Left ventricle myocardium superior (tissue), 1 donor: ENCODE measurements around the gene MARCHF6. TPM values are rescaled to one million over a fixed set of nuclear protein-coding genes. Genes with fewer than 3 reads are reported as not detected.

Experiments used
- ATAC-seq: fragments of 200-7000 bp; cut with Tn5 transposase; one replicate; pipeline ENCODE4 v1.9.1; 2020; ENCODE audit warnings: mild to moderate bottlenecking, moderate library complexity
- DNase-seq: peaks from one replicate; pipeline ENCODE4 v3.0.0-alpha.2; 2020
- intact Hi-C: fragments of 100-400 bp; cut with micrococcal nuclease; formaldehyde crosslinking; loops from one replicate; pipeline ENCODE4 v1.11.0; 2022
- total RNA-seq: library from RNA; stranded (reverse); fragmentation: NEBNext Ultra II Directional; extraction: Animal tissue kit (Norgen Biotek cat#: 25700); gene quantifications from one replicate; pipeline ENCODE4 v1.2.1, GENCODE V29; 2021
- donor health status: DM: no; HTN: yes; CAD: no; lungs with severe emphysema.

MARCHF6 gene
- total RNA-seq, 1 donor from 2014 or later: 165 TPM

DNA sequence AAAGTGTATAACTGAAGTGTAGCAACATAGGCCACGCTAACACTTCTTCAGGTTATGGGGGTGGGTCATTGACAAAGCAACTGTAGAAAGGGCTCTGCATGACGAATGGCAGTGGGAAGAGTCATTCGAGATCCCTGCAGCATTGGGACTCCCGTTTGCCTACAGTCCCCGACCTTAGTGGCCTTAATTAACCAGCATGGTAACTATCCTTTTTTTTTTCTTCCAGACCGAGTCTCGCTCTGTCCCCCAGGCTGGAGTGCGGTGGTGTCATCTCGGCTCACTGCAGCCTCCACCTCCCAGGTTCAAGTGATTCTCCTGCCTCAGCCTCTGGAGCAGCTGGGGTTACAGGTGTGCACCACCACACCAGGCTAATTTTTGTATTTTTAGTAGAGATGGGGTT is 31.6 kb upstream of the MARCHF6 start:
- ATAC-seq: no peak
- intact Hi-C loops: no loop called here

DNA sequence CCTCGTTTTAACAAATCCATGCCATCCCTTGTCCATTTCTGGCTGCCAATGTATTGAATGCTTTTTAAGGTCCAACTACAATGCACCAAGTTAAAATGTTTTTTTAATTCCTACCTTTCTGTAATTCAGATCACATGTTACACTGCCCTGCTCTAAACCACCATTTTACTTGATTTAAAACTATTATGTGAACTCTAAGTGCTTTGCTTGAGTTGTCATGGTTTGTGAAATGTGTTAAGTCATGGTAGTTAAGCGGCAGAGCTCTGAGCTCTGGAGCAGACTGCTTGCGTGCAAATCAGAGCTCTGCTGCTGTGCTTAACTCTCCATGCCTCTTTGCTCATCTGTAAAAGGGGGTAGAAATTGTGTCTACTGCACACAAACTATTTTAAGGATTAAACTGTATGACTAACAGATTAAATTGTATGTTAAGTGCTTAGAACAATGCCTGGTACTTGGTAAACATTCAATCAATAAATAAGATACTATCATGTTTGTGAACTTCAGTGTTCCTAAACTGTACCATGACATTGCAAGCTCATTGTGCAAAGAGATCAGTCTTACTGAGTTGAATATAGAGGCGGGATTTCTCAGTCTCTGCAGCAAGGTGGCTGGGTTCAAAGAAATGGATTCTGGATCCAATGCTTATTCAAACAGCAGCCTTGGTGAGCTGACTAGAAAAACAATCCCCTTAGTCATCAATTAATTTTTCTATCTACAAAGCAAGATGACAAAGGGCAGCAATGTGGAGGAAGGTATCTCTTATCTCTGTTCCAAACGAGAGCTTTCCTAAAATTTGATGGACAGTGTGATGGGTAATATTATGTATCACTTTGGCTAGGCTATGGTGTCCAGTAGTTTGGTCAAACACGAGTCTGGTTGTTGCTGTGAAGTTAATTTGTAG is 29.7 kb upstream of the MARCHF6 start:
- DNase-seq (no peak), ATAC-seq (peak; percentile 44)
- intact Hi-C loops: no loop called here

More for the DNA sequence above, 31.6 kb upstream of the MARCHF6 start:
- DNase-seq: no peak

DNA sequence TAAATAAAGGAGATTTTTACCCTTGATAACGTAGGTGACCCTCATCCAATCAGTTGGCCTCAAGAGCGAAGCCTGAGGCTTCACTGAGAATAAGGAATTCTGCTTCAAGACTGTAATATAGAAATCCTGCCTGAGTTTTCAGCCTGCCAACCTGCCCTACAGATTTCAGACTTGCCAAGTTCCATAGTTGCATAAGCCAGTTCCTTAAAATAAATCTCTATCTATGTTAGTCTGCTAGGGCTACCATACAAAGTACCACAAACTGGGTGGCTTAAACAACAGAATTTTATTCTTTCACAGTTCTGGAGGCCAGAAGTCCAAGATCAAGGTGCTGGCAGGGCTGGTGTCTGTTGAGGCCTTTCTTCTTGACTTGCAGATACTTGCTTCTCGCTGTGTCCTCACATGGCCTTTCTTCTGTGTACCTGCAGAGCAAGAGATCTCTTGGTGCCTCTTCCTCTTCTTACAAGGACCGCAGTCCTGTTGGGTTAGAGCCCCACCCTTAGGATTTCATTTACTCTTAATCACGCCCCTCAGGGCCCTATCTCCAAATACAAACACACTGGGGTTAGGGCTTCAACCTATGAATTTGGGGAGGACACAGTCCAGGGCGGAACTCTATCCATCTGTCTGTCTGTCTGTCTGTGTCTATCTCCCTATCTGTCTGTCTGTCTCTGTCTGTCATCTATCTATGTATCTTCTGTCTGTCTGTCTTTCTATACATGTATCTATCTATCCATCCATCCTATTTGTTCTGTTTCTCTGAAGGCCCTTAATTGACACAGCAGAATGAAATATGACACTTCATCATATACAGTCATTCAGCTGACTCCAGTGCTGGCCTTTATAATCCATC is 28.8 kb upstream of the MARCHF6 start:
- intact Hi-C loops: no loop called here
- DNase-seq (no peak), ATAC-seq (peak; percentile 83)

DNA sequence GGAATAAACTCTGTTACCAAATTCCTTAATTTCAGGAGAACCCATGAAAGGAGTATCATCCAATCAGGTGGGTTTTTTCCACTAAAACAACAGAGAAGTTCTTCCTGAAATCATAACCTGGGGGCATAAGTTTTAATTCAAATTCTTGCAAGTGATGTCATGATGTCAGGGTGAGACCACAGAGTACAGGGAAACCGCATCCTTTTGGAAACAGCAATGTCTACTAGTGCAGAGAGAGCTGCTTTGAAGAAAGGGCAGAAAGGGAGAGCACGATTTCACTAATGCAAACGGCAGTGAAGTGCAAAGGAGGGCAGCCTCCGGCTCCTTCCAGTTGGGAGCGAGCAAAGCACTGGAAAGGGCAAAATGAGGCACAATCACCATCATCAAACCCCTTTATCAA is 25.2 kb upstream of the MARCHF6 start:
- ATAC-seq (no peak), DNase-seq (no peak)
- intact Hi-C loops: no loop called here

DNA sequence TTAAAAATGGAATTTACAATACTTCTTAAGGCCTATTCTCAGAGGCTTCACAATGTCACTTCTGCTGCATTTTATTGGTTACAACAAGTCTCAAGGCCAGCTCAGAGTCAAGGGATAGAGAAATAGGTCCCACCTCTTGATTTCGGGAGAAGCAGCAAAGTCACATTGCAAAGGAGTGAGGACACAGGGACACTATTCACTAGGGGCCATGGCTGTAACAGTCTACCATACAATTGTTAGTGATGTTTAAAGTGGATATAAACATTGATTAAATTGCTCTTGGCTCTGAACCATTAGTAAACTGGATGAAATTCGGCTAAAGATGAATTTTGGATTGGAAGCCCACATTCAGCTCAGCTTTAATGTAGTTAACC is 24.1 kb upstream of the MARCHF6 start:
- intact Hi-C loops: no loop called here
- no peak for ATAC-seq
- DNase-seq: no peak

DNA sequence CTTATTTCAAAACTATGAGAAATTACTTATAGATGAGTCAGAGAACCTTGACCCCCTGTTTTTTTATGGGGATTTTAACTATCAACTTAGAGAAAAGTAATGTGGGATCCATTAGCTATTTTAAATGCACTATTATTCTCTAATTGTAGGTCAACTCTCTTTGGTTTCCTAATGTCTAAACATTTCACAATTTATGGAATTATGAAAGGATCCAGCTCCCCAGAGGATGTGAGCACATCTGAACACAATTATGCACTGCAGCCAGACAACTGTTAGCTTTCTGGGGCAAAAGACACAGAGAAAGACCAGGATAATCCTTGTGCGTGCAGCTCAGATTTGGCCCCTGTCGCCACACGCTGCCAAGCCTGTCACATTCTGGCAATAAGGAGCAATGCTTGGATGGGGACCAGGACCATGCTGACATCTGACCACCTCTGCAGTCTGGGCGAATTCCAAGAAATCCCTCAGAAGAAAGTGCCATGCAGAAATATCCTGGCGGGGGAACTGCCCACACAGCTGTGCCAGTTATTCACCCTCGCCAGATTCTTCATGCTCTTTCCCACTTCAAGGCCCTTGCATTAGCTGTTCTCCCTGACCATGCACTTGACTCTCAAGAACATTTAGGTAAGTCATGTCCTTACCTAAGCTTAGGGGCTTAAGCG is 23.5 kb upstream of the MARCHF6 start:
- intact Hi-C loops: no loop called here
- ATAC-seq (peak; percentile 50), DNase-seq (peak; percentile 67)

DNA sequence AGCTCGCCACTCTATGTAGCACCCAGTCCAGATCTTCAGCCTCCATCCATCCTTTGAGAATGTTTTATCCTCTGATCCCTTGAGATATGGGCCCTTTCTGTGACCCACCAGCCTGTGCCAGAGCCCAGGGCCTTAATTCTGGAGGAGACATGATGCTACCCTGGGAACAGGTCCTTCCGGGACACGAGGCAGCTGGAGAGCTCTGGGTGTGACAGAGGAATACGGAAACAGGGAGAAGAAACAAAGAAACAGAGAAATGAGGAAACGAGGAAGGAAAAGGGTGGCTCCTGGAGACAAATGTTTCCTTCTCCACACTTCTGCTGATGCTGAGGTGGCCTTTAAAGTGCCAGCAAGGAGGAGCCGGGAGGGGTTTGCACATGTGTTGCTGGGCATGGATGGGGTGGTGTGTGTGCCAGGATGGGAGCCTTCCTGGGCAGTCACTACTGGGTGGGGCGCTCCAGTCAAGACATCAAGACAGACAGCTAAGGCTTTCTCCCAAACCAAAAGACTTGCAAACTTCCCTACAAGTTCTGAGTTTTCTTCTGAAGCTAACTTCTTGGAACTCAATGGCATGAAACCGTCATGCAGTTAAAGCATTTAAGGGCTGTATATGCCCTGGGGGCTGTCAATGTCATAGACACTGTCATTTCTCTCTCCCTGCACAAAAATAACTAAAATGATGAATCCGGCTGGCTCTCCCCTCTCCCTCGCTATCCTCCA is 22.8 kb upstream of the MARCHF6 start:
- ATAC-seq (peak; percentile 28), DNase-seq (peak; percentile 55)
- intact Hi-C loops: no loop called here

DNA sequence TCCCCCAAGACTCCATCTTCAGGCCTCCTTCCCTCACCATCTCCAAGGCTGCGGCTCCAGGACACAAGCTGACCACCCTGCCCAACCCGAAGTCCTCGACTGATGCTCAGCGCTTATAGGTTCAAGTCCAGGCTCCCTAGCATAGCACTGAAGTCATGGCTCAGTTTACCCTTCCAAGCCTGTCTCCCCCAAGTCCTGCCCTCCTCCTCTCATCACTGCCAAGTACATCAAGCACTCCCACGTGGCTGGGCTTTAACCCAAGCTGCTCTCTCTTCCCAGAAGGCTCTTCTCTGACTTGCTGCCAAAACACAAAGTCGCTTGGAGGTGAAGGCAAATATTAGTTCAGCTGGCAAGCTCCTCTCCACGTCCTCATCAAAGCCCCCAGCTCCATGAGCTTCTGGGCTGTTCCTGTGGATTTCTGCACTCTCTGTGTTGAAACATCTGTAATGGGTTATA is 22.1 kb upstream of the MARCHF6 start:
- peak; percentile 83 for DNase-seq
- ATAC-seq: peak; percentile 80
- intact Hi-C loops: no loop called here

DNA sequence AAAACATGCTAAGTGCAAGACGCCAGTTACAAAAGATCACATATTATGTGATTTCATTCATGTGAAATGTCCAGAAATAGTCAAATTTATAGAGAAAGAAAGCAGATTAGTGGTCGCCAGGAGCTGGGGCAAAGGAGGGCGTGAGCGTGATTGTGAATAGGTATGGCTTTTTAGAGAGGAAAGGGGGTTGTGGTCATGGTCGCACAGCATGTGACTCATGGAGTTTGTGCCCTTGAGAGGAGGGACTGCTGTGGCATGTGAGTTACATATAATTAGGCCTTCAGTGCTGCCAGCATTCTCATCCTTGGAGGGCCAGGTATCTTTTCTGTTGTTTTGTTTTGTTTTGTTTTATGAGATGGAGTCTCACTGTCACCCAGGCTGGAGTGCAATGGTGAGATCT is 21.2 kb upstream of the MARCHF6 start:
- intact Hi-C loops: no loop called here
- ATAC-seq (no peak), DNase-seq (no peak)

DNA sequence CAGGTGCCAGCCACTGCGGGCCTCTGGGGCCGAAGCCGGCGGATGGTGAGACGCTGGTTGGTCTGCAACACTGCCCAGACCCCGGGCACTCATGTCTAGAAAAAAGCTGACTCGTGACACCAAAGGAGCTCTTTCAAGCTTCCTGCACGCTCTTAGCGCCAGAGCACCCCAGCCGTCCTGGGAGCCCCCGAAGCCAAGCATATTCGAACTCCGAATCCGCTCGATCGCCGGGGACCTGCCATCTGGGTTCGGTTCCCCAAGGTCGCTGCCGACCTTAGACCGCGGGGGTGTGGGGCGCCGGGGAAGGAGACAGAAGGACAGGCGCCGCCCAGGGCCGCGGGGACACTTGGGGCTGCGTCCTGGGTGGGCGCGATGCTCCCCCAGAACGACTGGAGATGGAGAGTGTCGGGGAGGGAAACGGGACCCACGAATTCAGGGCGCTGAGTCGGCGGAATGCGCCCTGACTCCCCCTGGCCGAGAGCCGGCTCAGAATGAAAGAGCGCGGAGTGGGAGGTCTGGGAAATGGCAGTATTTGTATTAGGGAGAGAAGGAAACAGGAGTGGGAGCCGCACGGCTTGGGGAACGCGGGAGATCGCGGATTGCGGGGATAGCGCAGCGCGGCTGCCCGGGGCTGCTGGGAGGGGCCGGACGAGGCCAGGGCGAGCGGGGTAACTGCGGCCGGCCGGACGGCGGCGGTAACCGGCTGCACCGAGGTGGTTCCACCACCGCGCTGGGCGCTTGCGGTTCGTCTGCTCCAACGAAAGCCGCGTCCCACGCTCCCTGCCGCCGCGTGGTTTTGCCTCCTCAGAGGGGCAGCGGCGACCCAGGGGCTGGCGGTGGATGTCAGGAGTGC is 20.1 kb upstream of the MARCHF6 start:
- intact Hi-C loops: no loop called here
- DNase-seq (peak; percentile 72), ATAC-seq (peak; percentile 61)

DNA sequence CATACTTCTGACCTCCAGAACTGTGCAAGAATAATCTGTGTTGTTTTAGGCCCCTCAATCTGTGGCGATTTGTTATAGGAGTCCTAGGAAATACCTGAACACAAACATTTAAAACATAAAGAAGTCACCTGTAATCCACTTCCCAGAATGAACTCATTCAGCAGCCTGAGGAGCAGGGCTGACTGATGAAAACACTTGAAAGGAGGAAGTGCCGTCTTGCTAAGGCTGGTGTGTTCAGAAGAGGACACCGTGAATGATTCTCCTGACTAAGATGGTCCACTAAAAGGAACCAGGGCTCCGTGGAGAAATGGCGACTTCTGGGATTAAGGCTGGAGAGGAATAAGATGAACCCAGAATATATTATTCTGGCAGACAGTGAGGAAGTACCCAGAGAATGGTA is 18.7 kb upstream of the MARCHF6 start:
- no peak for DNase-seq
- intact Hi-C loops: no loop called here
- no peak for ATAC-seq

DNA sequence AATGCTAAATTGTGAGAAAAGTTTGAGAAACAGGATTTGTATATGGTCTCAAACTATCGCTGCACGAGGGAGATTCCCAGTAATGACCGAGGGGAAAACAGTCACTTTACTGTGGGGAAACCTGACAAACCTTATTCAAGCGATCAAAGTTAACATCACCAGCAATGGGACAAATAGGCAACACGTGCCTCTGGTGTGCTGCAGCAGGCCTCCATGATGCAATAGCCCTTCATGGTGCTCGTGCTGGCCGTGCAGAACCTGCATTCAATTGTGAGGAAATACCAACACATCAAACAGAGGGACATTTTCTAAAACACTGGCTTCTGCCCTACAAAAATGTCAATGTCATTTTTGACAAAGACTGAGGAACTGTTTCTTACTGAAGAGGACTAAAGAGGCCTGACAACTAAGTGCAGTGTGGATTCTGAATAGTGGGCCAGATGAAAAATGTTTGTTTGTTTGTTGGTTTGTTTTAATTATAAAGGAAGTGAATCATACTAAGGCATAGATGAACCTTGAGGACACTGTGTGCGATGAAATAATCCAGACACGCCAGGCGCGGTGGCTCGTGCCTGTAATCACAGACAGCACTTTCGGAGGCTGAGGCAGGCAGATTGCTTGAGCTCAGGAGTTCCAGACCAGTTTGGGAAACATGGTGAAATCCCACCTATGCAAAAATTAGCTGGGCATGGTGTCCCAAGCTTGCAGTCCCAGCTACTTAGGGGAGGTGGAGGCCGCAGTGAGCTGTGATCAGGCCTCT is 17.6 kb upstream of the MARCHF6 start:
- ATAC-seq (no peak), DNase-seq (peak; percentile 65)
- intact Hi-C loops: no loop called here

DNA sequence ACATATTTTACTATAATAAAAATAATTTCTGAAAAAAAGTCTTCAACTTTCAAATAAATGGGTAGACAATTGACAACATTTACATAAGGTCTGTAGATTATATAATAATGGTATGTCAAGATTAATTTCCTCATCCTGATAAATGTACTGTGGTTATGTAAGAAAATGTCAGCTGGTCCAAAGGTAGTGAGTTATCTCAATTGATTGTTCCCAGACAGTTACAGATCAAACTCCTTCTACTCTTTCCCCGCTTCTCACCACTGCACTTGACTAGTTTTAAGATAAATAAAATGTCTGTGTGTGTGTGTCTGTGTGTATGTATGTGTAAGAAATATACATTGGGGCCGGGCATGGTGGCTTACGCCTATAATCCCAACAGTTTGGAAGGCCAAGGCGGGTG is 16.4 kb upstream of the MARCHF6 start:
- DNase-seq (no peak), ATAC-seq (no peak)
- intact Hi-C loops: no loop called here

DNA sequence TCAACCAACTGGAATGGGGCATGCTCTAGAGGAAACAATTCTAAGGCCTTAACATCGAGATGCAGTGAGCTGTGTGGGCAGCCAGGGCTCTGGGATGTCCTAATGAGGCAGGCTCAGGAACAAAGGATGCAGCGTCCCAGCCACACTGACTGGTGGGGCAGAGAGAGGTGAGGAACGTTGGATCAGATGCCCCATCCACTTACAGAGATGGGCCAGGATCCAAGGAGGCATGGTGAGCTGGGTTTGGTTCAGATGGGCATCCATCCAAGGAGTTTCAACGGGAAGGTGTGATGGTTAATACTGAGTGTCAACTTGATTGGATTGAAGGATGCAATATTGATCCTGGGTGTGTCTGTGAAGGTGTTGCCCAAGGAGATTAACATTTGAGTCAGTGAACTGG is 15.5 kb upstream of the MARCHF6 start:
- DNase-seq: no peak
- no peak for ATAC-seq
- intact Hi-C loops: no loop called here

DNA sequence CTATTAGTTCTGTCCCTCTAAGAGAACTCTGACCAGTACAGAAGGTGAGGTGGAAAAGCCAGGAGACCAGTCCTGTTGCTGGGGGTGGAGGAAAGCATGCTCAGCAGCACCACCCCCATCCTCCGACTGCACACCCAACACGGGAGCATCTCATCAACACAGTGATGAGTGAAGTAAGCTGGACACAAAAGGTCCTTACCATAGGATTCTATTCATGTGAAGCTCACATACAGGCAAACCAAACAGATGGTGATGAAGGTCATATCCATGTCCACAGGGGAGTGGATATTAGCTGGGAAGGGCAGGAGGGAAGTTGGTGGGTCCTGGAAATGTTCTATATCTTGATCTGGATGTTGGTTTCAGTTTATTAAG is 14.8 kb upstream of the MARCHF6 start:
- intact Hi-C loops: no loop called here
- DNase-seq (no peak), ATAC-seq (no peak)

DNA sequence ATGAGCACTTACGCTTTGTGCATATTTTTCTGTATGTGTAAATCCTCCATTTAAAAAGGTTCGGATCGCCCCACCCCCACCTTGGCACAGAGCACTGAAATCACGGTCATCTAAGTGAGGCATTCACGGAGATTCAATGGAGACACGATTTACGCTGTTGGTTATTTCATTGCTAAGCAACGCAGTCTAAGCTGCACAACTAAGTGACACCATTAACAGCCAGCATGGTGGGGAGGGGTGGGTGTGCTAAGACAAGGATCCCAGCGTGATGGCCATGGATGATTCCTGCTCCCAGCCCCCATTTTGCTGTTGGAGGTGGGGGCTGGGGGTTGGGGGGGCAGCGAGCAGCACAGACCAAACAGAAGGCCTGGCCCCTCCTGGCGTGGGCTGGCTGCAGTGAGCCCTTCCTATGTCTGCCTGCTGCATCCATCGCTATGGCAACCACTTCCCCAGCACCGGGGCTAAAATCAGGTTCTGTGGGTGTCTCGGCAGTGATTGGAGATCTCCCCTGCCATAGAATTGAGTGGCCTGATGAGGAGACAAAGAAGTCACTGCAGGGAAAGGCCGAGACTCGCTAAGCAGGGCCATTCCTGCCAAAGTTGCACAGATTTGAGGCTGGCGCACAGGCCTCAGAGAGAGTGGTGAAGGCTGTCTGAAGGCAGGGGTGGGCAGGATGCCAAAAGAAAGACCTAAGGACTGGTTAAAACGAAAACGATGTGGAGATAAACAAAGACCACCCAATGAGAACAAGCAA is 14.3 kb upstream of the MARCHF6 start:
- ATAC-seq (no peak), DNase-seq (no peak)
- intact Hi-C loops: no loop called here

DNA sequence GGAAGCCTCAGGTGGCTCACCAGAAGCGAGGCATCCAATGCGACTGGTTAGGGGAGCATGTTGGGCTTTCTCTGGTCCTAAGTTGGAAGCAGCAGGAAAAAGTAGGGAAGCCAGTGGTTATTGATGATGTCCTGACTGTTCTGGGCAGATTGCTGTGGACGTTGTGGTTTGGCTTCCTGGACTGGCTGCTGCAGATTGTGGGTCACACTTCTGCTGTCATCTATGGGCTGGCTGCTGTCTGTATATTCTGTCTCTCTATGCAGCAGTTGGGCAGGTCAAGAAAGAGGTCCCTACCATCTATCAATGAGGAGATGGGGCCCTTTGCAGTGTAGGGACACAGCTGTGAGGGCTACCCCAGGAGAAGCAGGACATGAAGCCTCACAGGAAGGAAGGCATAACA is 13.5 kb upstream of the MARCHF6 start:
- DNase-seq (no peak), ATAC-seq (no peak)
- intact Hi-C loops: no loop called here
